Suprapubic skin (tissue), 4 donors: ENCODE measurements around the gene MCC.

ENCODE experiments used
- POLR2A ChIP-seq, 2 donors: fragments of 450-650 bp; IDR thresholded peaks; one replicate each; pipeline ENCODE4 v1.6.1; 2017; ENCODE audit warnings: antibody characterized with exemption in 2 of 2, mild to moderate bottlenecking in 2 of 2, moderate library complexity in 2 of 2
- POLR2AphosphoS5 ChIP-seq, 3 donors: sonication (generic); formaldehyde crosslinking; IDR thresholded peaks; one replicate each; pipeline ENCODE4 v1.6.1; 2017; ENCODE audit warnings: antibody characterized with exemption in 3 of 3
- TF ChIP-seq, protein P1 (sequence below), 2 donors: fragments of 200-600 bp in 1 of 2; fragments of 450-650 bp in 1 of 2; sonication (generic) in 1 of 2; IDR thresholded peaks; one replicate each; pipeline ENCODE4 v1.5.1; 2016 to 2019; ENCODE audit warnings: antibody characterized with exemption in 2 of 2, mild to moderate bottlenecking in 1 of 2, moderate library complexity in 1 of 2

DNA sequence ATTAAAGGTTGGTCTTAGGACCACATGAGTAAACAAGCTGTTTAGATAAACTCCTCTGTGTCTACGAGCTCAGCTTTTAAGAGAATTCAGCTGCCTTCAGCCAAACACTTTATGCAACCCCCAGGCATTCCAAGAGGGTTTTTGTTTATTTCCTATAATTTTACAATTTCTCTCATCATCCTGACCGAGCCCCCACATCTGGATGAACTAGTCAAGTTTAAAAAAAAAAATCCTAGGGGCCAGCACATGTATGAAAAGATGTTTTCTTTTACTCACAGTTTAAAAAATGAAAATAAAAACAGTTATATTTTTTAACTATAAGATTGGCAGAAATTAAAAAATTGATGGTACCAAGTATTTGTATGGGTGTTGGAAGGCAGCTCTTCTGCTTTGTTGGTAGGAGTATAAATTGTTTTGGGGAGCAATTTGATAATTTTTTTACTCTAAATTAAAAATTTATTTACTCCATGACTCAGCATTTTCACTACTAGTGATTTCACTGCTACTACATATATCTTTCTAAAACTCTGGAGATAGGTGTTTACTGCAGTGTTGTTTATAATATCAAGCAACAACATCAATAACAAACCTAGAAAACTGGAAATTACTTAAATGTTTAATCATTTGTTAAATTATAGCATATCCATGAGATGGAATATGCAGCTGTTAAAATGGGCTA is 43.4 kb upstream of the MCC start:
- TF ChIP-seq, protein P1, sequence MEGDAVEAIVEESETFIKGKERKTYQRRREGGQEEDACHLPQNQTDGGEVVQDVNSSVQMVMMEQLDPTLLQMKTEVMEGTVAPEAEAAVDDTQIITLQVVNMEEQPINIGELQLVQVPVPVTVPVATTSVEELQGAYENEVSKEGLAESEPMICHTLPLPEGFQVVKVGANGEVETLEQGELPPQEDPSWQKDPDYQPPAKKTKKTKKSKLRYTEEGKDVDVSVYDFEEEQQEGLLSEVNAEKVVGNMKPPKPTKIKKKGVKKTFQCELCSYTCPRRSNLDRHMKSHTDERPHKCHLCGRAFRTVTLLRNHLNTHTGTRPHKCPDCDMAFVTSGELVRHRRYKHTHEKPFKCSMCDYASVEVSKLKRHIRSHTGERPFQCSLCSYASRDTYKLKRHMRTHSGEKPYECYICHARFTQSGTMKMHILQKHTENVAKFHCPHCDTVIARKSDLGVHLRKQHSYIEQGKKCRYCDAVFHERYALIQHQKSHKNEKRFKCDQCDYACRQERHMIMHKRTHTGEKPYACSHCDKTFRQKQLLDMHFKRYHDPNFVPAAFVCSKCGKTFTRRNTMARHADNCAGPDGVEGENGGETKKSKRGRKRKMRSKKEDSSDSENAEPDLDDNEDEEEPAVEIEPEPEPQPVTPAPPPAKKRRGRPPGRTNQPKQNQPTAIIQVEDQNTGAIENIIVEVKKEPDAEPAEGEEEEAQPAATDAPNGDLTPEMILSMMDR (IDR thresholded peaks at IDR 0.05): no peak
- TF ChIP-seq POLR2A (IDR thresholded peaks at IDR 0.05) (no peak), POLR2AphosphoS5 (IDR thresholded peaks at IDR 0.05) (no peak)
